Left renal pelvis (tissue), 4 donors: Measurements from ENCODE around the gene USP10. TPM values are rescaled to one million over a fixed set of nuclear protein-coding genes. Genes with fewer than 3 reads are reported as not detected.
A peak's percentile ranks its signal among the peaks of the same experiment; 100 is the strongest.

ENCODE experiments used
- DNase-seq, 4 donors: peaks; one replicate each; pipeline ENCODE4 v3.0.0-alpha.2; 2013; ENCODE audit warnings: low read depth in 4 of 4, low spot score in 3 of 4
- polyA plus RNA-seq, 4 donors: library from polyadenylated mRNA; unstranded; fragments of 120-200 nt; gene quantifications; one replicate each; pipeline ENCODE4 v1.2.1, GENCODE V29; 2013; ENCODE audit not compliant: insufficient read length in 4 of 4

Gene USP10
- polyA plus RNA-seq, 4 donors, result 82.5 to 140 (median 122) TPM

DNA sequence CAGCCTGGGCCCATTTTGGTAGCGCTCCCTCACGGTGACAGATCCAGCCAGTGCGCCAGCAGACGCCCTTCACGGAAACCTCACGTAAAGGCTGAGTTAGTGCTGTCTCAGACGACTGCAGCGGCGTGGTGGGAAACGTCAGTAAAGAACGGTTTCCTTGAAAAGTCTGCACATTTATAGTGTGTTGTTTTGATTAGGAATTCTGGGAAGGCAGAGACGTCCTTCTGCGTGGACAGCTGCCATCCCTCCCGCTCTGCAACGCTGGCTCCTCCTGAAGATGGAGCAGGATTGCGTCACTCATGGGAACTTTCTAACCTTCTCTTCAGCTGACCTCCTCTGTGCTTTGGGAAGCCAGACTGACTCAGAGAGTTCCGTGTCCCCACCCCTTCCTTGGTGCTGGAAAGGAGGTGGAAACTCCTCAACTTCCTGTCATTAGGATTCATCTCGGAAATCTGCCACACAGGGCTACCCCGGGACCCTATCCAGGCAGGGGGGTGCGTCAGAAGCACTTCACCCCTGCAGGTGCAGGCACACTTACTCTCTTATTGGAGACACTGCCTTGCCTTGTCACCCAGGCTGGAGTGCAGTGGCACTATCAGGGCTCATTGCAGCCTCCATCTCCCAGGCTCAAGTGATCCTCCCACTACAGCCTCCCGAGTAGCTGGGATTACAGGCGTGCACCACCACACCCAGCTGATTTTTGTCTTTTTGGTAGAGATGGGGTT is 95.7 kb downstream of the USP10 start:
- no peak for DNase-seq

- DNase-seq, result no peak
These were observed 100.6 kb downstream of the USP10 start for GRCh38 chr16:84800158-84800978.

GRCh38 chr16:84803146-84803545 is 103.3 kb downstream of the USP10 start:
- no peak for DNase-seq

GRCh38 chr16:84804326-84804725 is 104.5 kb downstream of the USP10 start:
- no peak for DNase-seq

DNA sequence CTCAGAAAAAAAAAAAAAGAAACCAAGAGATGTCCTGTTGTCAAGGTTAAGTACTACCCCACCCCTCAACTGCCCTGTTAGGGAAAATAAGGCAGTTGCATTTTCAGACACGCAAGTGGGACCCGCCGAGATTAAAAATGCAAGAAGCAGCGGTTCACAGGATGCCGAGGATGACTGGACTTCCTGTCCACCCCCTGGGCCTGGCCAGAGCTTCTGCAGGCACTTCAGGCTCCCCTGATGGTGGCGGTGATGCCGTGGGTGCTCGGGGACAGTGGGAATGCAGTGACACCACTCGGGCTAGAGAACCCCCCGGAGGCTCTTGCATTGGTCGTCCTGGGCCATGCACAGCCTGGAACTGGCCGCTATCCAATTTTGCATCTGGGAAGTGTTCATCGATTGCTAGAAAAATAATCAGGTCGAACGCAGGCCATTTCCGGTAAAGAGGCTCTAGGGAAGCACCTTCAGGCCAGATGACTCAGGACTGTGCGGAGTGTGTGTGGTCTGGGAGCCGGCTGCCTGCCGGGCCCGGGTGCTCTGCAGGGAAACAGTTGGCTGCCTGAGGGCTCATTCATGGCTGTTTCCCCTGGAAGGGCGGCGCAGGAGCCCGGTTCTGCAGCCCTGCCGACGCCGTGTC is 106.6 kb downstream of the USP10 start:
- DNase-seq, result no peak

GRCh38 chr16:84806890-84807258 is 107.1 kb downstream of the USP10 start:
- DNase-seq, result no peak

- DNase-seq, result no peak
These were observed 108.0 kb downstream of the USP10 start for GRCh38 chr16:84807776-84808175.

DNA sequence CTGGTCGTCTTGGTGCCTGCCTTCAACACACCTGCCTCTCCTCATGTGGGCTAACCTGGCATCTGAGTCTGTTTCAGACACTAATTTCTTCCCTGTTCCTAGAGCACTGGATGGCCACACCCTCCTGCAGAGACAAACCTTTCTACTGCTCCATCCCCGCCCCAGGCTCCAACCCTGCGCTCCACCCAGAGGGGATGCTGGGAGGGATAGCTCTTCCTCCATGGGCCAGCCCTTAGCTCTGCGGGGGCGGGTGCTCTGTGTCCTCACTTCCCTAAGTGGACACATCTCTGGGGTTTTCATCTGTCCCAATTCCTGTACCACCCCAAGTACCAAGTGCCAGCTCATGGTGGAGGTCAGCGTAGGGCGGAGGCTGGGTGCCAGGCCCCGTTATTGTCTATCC is 109.0 kb downstream of the USP10 start:
- DNase-seq, result no peak

DNA sequence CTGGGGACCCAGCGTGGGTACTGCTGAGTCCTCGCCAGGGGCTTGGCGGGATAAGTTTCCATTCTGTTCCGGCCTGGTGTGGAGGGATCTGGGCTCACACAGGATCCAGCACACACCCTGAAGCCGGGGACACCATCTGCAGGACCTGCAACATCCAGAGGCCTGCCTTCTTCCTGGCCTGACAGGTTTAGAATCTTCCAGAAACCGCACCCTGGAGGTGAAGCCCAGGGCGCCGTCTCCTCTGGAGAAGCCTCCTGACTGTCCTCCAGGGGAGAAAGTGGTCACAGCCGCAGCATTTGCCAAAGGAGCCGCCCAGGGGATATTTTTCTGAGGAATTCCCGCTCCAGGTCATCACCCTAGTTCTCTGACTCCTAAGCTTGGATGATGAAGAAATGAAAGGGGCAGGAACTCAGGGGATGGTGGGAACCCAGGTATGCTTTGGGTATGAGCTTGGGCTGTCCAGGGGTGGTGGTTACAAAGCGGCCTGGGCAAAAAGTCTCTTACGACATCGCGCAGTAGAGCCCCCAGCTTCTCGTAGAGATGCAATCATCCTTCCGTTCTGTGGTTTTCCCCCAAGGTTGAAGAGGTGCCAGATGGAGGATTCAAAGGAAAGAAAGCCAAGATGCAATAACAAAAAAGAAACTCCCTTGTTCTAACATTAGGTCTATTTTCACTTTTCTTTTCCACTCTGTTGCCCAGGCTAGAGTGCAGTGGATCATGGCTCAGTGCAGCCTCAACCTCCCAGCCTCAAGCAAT is 110.9 kb downstream of the USP10 start:
- no peak for DNase-seq

DNA sequence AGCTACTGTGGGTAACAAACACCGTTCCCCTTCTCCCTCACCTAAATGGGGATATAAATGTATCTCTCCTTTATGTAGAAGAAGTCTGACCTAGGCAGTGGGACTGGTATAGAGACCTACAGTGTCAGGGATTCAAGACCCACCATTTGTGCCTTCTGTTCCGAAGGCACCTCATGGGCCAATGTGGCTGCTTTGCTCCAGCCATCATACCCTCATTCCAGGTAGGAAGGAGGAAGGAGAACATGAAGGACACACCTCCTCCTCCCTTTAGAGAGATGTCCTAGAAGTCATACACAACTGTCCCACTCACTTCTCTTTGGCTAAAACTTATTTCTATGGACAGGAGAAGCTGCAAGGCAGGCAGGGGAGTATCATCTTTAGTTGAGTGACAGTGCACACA is 111.7 kb downstream of the USP10 start:
- no peak for DNase-seq

- DNase-seq, result no peak
These were observed 113.5 kb downstream of the USP10 start for GRCh38 chr16:84813141-84813934.

DNA sequence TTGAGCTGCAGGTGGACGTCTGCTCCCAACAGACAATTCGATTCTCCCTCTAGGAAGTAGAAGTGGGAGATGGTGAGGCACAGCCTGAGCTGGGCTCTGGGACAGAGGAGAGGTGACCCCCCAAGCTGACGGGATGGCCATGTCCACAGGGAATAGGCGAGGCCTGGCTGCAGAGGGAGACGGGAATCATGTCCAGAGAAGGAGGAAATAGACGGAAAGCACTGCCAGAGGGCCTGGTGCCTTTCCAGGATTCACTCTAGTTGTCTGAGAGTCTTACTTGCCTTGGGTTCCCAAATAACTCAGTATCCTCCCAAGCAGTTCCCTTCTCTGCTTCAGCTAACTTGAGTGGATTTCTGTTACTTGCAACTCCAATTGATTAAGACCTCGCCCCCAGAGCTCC is 115.7 kb downstream of the USP10 start:
- no peak for DNase-seq

GRCh38 chr16:84816023-84816422 is 116.2 kb downstream of the USP10 start:
- DNase-seq, result no peak

- DNase-seq, result no peak
These were observed 116.7 kb downstream of the USP10 start for GRCh38 chr16:84816485-84816884.

DNA sequence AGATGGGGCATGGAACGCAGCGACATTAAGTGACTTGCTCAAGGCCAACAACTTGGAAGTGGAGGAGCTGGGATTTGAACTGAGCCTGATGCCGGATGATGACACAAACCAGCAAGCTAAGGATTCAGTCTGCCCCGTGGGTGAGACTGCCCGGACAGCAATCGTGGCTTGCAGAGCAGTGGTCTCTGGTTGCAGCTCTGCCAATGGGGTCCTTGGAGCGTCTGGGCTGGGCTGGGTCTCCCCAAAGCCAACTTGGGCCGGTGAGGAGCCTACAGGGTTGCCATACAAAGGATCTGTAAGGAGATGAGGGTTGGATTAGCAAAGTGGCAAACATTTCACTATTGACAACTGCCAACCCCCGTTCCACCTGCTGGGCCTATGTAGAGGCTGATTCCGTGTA is 117.4 kb downstream of the USP10 start:
- no peak for DNase-seq

GRCh38 chr16:84817613-84818012 is 117.8 kb downstream of the USP10 start:
- no peak for DNase-seq

DNA sequence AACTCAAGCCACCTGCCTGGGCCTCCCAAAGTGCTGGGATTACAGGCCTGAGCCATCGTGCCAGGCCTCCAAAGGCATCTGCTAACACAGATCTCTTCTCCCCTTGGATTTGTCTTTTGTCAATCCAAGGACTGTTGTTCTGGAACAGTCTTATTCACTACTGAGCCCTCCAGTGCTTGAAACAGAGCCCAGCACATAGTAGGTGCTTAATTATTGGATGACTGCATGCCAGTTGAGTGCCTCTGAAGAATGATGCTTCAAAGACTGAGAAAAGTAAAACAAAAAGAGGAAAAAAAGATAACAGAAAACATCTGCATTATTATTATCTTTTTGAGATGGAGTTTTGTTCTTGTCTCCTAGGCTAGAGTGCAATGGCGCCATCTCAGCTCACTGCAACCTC is 118.3 kb downstream of the USP10 start:
- no peak for DNase-seq

GRCh38 chr16:84818989-84819643 is 119.3 kb downstream of the USP10 start:
- DNase-seq, result no peak

DNA sequence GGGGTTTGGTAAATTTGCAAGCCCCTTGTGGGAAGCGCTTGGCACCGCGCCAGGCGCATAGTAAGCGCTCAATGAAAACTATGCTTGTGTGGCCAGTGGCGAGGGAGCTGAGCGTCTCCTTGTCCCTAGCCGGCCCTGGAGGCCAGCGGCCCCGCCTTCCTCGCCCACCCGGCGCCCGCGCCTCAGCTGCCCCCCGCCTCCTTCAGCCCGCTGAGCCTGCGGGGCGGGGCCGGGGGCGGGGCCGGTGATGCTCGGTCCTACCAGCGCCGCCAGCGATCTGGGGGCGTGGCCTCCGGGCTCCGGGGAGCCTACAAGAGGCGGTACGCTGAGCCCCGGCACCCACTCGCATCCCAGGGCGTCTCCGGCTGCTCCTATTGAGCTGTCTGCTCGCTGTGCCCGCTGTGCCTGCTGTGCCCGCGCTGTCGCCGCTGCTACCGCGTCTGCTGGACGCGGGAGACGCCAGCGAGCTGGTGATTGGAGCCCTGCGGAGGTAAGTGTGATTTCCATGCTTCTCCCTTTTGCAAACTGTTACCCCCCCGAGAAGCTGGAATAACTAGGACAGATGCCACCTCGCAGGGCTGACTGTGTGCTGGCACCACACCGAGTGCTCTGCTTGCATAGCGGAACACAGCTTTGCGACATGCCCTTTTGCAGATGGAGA is 120.0 kb downstream of the USP10 start, which contains the start of gene CRISPLD2:
Gene CRISPLD2, plus strand, starts transcription at position 342 of the 661 bp plus-strand sequence. CDS start 18,511 bp downstream, outside the sequence.
- peak; percentile 72 to 83 (median 78) for DNase-seq
